Fibroblast of lung (primary cell): ENCODE measurements around the gene CNST. TPM values are rescaled to one million over a fixed set of nuclear protein-coding genes. Genes with fewer than 3 reads are reported as not detected.
A peak's percentile ranks its signal among the peaks of the same experiment; 100 is the strongest.

Source experiments
- DNase-seq, 2 donors: peaks; one replicate each; pipeline versions ENCODE4 v3.0.0 to v3.0.0-alpha.2; 2010; ENCODE audit warnings: low read depth in 2 of 2
- H2AFZ ChIP-seq: 2 replicates; pipeline ENCODE4 v1.5.1; 2012; ENCODE audit warnings: low read length, control low read depth, inconsistent platforms
- H3K27ac ChIP-seq: 2 replicates; pipeline ENCODE4 v1.5.1; 2011; ENCODE audit warnings: low read length, control low read depth; ENCODE audit not compliant: insufficient read depth
- H3K27me3 ChIP-seq: 2 replicates; pipeline ENCODE4 v1.5.1; 2011; ENCODE audit warnings: mild to moderate bottlenecking, low read length; ENCODE audit not compliant: control insufficient read depth, insufficient read depth
- H3K36me3 ChIP-seq: 2 replicates; pipeline ENCODE4 v1.5.1; 2011; ENCODE audit warnings: low read length; ENCODE audit not compliant: control insufficient read depth, insufficient read depth
- H3K4me1 ChIP-seq: 2 replicates; pipeline ENCODE4 v1.5.1; 2011; ENCODE audit warnings: low read length; ENCODE audit not compliant: control insufficient read depth, insufficient read depth; ENCODE audit errors: extremely low read depth
- H3K4me2 ChIP-seq: 2 replicates; pipeline ENCODE4 v1.5.1; 2011; ENCODE audit warnings: low read length, control low read depth; ENCODE audit not compliant: insufficient read depth; ENCODE audit errors: extremely low read depth
- H3K4me3 ChIP-seq, 4 experiments: fragments of 200-600 bp in 1 of 4; sonication (generic) in 1 of 4; replicated peaks in 1 of 4; 2 replicates each; pipeline ENCODE4 v1.5.1; 2011 to 2016; ENCODE audit warnings: low read length in 4 of 4, low read depth in 3 of 4, mild to moderate bottlenecking in 3 of 4, control low read depth in 2 of 4, inconsistent platforms in 1 of 4, mixed read lengths in 1 of 4; ENCODE audit not compliant: insufficient read depth in 1 of 4; ENCODE audit errors: control extremely low read depth in 1 of 4
- H3K79me2 ChIP-seq: 2 replicates; pipeline ENCODE4 v1.5.1; 2012; ENCODE audit warnings: mild to moderate bottlenecking, low read length, inconsistent platforms; ENCODE audit not compliant: control insufficient read depth, insufficient read depth
- H3K9ac ChIP-seq: 2 replicates; pipeline ENCODE4 v1.5.1; 2011; ENCODE audit warnings: mild to moderate bottlenecking, low read length, control low read depth; ENCODE audit not compliant: insufficient read depth
- H3K9me3 ChIP-seq: 2 replicates; pipeline ENCODE4 v1.5.1; 2012; ENCODE audit warnings: low read depth, low read length; ENCODE audit not compliant: control insufficient read depth, insufficient read depth
- H4K20me1 ChIP-seq: 2 replicates; pipeline ENCODE4 v1.5.1; 2011; ENCODE audit warnings: low read length; ENCODE audit not compliant: control insufficient read depth, insufficient read depth; ENCODE audit errors: extremely low read depth
- EZH2 ChIP-seq: IDR thresholded peaks from 2 replicates; pipeline ENCODE4 v1.5.1; 2012; ENCODE audit warnings: low read length, control low read depth, mild to moderate bottlenecking; ENCODE audit errors: missing control alignments
- polyA plus RNA-seq, 2 donors: library from polyadenylated mRNA; depleted of rRNA in 1 of 2; stranded (reverse) in 1 of 2; unstranded in 1 of 2; fragments of >200 nt; gene quantifications; 2 replicates each; pipeline ENCODE4 v1.2.1, GENCODE V29; 2011 to 2012; ENCODE audit warnings: missing spikeins in 1 of 2
- total RNA-seq: library from RNA; depleted of rRNA; stranded (reverse); fragments of >200 nt; gene quantifications from 2 replicates; pipeline ENCODE4 v1.2.1, GENCODE V29; 2014
- TF ChIP-seq, protein P1 (sequence below), 2 donors: IDR thresholded peaks in 1 of 2; conservative IDR thresholded peaks in 1 of 2; 1 replicate in 1 of 2; 2 replicates in 1 of 2; pipeline ENCODE4 v1.5.1; 2011 to 2012; ENCODE audit warnings: low read length in 2 of 2, control low read depth in 1 of 2, inconsistent platforms in 1 of 2, low read depth in 1 of 2, mild to moderate bottlenecking in 1 of 2

CNST gene
- total and polyA plus RNA-seq, 2 donors (not counting 1 experiment from before 2014, with no cell fraction given): 26.9 to 33.9 TPM

DNA sequence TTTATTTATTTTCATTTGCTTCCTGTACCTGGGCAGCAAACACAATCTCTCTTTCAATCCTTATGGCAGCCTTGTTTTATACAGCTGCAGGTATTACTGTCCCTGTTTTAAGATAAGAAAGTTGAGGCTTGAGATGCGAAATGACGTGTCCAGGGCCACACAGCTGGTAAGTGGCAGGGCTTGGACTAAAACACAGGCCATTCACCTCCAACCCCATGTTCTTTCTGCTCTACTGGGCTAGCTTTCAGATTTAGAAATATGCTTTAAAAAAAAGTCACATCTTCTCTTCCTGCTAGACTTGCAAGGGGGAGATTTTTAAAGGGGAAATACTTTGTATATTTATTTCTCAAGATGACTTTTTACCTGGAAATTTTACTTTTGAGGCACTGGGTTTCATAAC, 62.8 kb downstream of the CNST start:
- no peak overlapping the region for H2AFZ ChIP-seq
- peaks cover 2% of the 10 kb centered on the region for H3K36me3 ChIP-seq
- no peaks in the 10 kb centered on the region for H3K27me3 ChIP-seq
- H3K4me3 ChIP-seq: no peak overlapping the region
- H3K4me1 ChIP-seq: peaks cover 17% of the 10 kb centered on the region
- no peak overlapping the region for H3K4me2 ChIP-seq
- no peak for DNase-seq
- no peak overlapping the region for H3K27ac ChIP-seq
- H3K9ac ChIP-seq: no peak overlapping the region
- no peaks in the 10 kb centered on the region for H3K9me3 ChIP-seq
- no peaks in the 10 kb centered on the region for H4K20me1 ChIP-seq
- TF ChIP-seq EZH2: no peak
- TF ChIP-seq, protein P1, sequence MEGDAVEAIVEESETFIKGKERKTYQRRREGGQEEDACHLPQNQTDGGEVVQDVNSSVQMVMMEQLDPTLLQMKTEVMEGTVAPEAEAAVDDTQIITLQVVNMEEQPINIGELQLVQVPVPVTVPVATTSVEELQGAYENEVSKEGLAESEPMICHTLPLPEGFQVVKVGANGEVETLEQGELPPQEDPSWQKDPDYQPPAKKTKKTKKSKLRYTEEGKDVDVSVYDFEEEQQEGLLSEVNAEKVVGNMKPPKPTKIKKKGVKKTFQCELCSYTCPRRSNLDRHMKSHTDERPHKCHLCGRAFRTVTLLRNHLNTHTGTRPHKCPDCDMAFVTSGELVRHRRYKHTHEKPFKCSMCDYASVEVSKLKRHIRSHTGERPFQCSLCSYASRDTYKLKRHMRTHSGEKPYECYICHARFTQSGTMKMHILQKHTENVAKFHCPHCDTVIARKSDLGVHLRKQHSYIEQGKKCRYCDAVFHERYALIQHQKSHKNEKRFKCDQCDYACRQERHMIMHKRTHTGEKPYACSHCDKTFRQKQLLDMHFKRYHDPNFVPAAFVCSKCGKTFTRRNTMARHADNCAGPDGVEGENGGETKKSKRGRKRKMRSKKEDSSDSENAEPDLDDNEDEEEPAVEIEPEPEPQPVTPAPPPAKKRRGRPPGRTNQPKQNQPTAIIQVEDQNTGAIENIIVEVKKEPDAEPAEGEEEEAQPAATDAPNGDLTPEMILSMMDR (conservative IDR thresholded peaks at IDR 0.05 in 1 of 2, IDR thresholded peaks at IDR 0.05 in 1 of 2; ENCODE audit: low read depth in 1 of 2, low read length in 2 of 2): no peak
- H3K79me2 ChIP-seq: no peaks in the 10 kb centered on the region

DNA sequence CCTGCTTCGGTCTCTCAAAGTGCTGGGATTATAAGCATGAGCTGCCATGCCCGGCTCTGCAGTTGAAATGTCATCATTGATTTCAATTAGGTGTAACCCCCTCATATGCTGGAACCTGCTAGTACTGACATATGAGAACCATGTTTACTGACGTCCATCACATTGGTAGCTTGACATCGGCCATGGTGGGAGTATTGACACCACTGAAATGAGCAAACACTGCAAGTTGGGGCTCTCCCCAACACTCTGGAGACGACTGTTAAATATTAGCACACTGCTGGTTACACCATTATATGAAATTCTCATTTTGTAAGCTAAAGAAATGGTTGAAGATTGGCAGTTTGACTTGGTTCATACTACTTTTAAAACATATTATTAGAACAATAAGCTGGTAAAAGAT, 63.7 kb downstream of the CNST start:
- Histone ChIP-seq H3K4me2 (no peak overlapping the region), H3K9ac (no peak overlapping the region), H3K36me3 (peaks cover 2% of the 10 kb centered on the region), H3K27ac (no peak overlapping the region), H3K27me3 (no peaks in the 10 kb centered on the region), H2AFZ (no peak overlapping the region), H3K4me3 (no peak overlapping the region), H3K79me2 (no peaks in the 10 kb centered on the region), H3K4me1 (peaks cover 17% of the 10 kb centered on the region), H3K9me3 (no peaks in the 10 kb centered on the region), H4K20me1 (no peaks in the 10 kb centered on the region)
- no peak for DNase-seq
- TF ChIP-seq, protein P1 (conservative IDR thresholded peaks at IDR 0.05 in 1 of 2, IDR thresholded peaks at IDR 0.05 in 1 of 2; ENCODE audit: low read depth in 1 of 2, low read length in 2 of 2): no peak
- no peak for TF ChIP-seq EZH2

DNA sequence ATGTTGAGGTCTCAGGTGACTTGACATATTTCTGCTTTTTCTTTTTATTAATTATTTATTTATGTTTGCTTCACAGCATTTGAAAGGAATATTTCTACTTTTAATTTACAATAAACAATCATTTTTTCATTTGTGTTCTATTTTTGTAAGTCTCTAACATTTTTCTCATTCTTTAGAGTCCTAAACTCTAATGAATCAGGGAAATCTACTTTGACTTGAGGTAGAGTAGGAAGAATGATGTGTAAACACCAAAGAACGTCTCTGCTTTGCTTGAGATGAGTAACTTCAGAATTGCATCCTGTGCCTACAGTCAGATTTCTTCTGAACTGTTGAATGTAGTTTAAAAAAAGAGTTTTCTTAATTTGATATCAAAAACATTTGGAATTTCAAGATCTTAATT, 65.2 kb downstream of the CNST start:
- no peak overlapping the region for H3K4me3 ChIP-seq
- TF ChIP-seq, protein P1 (conservative IDR thresholded peaks at IDR 0.05 in 1 of 2, IDR thresholded peaks at IDR 0.05 in 1 of 2; ENCODE audit: low read depth in 1 of 2, low read length in 2 of 2): no peak
- TF ChIP-seq EZH2: no peak
- no peak overlapping the region for H2AFZ ChIP-seq
- H3K36me3 ChIP-seq: peaks cover 4% of the 10 kb centered on the region
- no peaks in the 10 kb centered on the region for H4K20me1 ChIP-seq
- DNase-seq: peak; percentile 27 to 84
- peak overlapping the region; percentile 91 for H3K27ac ChIP-seq
- peaks cover 2% of the 10 kb centered on the region for H3K79me2 ChIP-seq
- H3K27me3 ChIP-seq: no peaks in the 10 kb centered on the region
- H3K4me1 ChIP-seq: peaks cover 17% of the 10 kb centered on the region
- peak overlapping the region; percentile 54 for H3K4me2 ChIP-seq
- H3K9ac ChIP-seq: no peak overlapping the region
- no peaks in the 10 kb centered on the region for H3K9me3 ChIP-seq
